Gastrocnemius medialis (tissue), 4 donors: ENCODE measurements around the gene NOTCH1. TPM values are rescaled to one million over a fixed set of nuclear protein-coding genes. Genes with fewer than 3 reads are reported as not detected.

Experiments
- ATAC-seq, 2 donors: fragments of 150-250 bp; one replicate each; pipeline ENCODE4 v1.9.1; 2016
- DNase-seq, 2 donors: peaks; one replicate each; pipeline ENCODE4 v3.0.0-alpha.2; 2019
- H3K27ac ChIP-seq, 4 donors: fragments of 200-600 bp; sonication (generic); 1 replicate in 1 of 4; 2 replicates in 3 of 4; pipeline ENCODE4 v1.5.1; 2016 to 2018; ENCODE audit warnings: mild to moderate bottlenecking in 2 of 4, moderate library complexity in 1 of 4
- H3K27me3 ChIP-seq, 3 donors: fragments of 200-600 bp; sonication (generic) in 2 of 3; 1 replicate in 1 of 3; 2 replicates in 2 of 3; pipeline versions ENCODE4 v1.5.1 to v1.6.0; 2016 to 2019; ENCODE audit warnings: mild to moderate bottlenecking in 1 of 3, moderate library complexity in 1 of 3
- H3K36me3 ChIP-seq, 2 donors: fragments of 200-600 bp; sonication (generic) in 1 of 2; one replicate each; pipeline ENCODE4 v1.5.1; 2017 to 2018
- H3K4me1 ChIP-seq, 2 donors: fragments of 200-600 bp; sonication (generic) in 1 of 2; one replicate each; pipeline ENCODE4 v1.5.1; 2016 to 2017; ENCODE audit warnings: mild to moderate bottlenecking in 2 of 2
- H3K4me3 ChIP-seq, 4 donors: fragments of 200-600 bp; sonication (generic) in 3 of 4; 1 replicate in 1 of 4; 2 replicates in 3 of 4; pipeline ENCODE4 v1.5.1; 2016 to 2019; ENCODE audit warnings: mild to moderate bottlenecking in 2 of 4
- H3K9me3 ChIP-seq, 3 donors: fragments of 200-600 bp; sonication (generic) in 2 of 3; 1 replicate in 1 of 3; 2 replicates in 2 of 3; pipeline ENCODE4 v1.5.1; 2016 to 2019
- POLR2A ChIP-seq, 2 donors: fragments of 450-650 bp; IDR thresholded peaks; one replicate each; pipeline ENCODE4 v1.6.1; 2017; ENCODE audit warnings: antibody characterized with exemption in 2 of 2, mild to moderate bottlenecking in 2 of 2, moderate library complexity in 2 of 2
- in situ Hi-C, 4 donors: fragments of 200-750 bp; cut with MboI; loops; one replicate each; pipeline versions ENCODE4 v1.15.0 to v1.8.0; 2017; ENCODE audit warnings: low sequenced_read_pairs in 4 of 4
- intact Hi-C: fragments of 100-400 bp; cut with DNase I; formaldehyde crosslinking; loops from one replicate; pipeline ENCODE4 v1.15.1; 2023; ENCODE audit warnings: low total_unique reads
- total RNA-seq, 4 donors: library from RNA; depleted of rRNA; stranded (reverse); fragments of >200 nt; gene quantifications; one replicate each; pipeline versions ENCODE4 v1.1.0 to v1.2.3, GENCODE V29; 2016
- TF ChIP-seq, protein P1 (sequence below), 5 experiments: fragments of 450-650 bp in 3 of 5; fragments of 200-600 bp in 2 of 5; sonication (generic) in 2 of 5; IDR thresholded peaks in 4 of 5; conservative IDR thresholded peaks in 1 of 5; 1 replicate in 4 of 5; 2 replicates in 1 of 5; pipeline ENCODE4 v1.5.1; 2016 to 2019; ENCODE audit warnings: antibody characterized with exemption in 5 of 5, mild to moderate bottlenecking in 3 of 5, moderate library complexity in 3 of 5

The NOTCH1 gene
- total RNA-seq, 4 donors from 2014 or later: 6.3 to 15.4 (median 8.2) TPM

DNA sequence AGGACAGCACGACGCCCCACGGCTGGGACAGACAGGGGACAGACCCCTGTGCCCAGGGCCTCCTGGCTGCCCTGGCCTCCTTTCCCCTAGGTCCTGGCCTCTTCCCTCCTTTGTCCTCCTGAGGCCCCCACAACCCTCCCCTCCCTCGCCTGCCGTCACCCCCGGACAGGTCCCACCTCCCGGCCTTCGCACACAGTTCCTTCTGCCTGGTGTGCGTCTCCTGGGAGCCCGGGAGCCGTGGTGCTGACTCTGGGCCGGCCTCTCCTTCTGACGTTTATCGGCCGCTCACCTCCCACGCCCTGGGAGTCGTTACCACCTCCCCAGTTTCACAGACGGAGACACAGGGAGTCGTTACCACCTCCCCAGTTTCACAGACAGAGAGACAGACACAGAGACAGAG is 25.1 kb upstream of the NOTCH1 start:
- Histone ChIP-seq H3K27ac (peak overlapping the region in 3 of 4 donors; percentile 10 to 54 (median 51)), H3K36me3 (no peaks in the 10 kb centered on the region), H3K4me1 (peaks cover 19% of the 10 kb centered on the region in 2 donors), H3K4me3 (no peak overlapping the region), H3K9me3 (no peaks in the 10 kb centered on the region), H3K27me3 (no peaks in the 10 kb centered on the region)
- TF ChIP-seq POLR2A (IDR thresholded peaks at IDR 0.05): no peak
- TF ChIP-seq, protein P1, sequence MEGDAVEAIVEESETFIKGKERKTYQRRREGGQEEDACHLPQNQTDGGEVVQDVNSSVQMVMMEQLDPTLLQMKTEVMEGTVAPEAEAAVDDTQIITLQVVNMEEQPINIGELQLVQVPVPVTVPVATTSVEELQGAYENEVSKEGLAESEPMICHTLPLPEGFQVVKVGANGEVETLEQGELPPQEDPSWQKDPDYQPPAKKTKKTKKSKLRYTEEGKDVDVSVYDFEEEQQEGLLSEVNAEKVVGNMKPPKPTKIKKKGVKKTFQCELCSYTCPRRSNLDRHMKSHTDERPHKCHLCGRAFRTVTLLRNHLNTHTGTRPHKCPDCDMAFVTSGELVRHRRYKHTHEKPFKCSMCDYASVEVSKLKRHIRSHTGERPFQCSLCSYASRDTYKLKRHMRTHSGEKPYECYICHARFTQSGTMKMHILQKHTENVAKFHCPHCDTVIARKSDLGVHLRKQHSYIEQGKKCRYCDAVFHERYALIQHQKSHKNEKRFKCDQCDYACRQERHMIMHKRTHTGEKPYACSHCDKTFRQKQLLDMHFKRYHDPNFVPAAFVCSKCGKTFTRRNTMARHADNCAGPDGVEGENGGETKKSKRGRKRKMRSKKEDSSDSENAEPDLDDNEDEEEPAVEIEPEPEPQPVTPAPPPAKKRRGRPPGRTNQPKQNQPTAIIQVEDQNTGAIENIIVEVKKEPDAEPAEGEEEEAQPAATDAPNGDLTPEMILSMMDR (IDR thresholded peaks at IDR 0.05 in 4 of 5, conservative IDR thresholded peaks at IDR 0.05 in 1 of 5): no peak
- DNase-seq (no peak), ATAC-seq (no peak)
- intact Hi-C loops (no loop called here), in situ Hi-C loops (no loop called here)

- H3K27me3 ChIP-seq: no peaks in the 10 kb centered on the region
- intact Hi-C loops (no loop called here), in situ Hi-C loops (no loop called here)
- H3K36me3 ChIP-seq: no peaks in the 10 kb centered on the region
- no peak for DNase-seq
- H3K9me3 ChIP-seq: no peaks in the 10 kb centered on the region
- no peak for ATAC-seq
- TF ChIP-seq POLR2A (IDR thresholded peaks at IDR 0.05): no peak
- TF ChIP-seq, protein P1 (IDR thresholded peaks at IDR 0.05 in 4 of 5, conservative IDR thresholded peaks at IDR 0.05 in 1 of 5): no peak
- no peak overlapping the region for H3K4me3 ChIP-seq
- peak overlapping the region in 2 of 4 donors; percentile 10 to 54 for H3K27ac ChIP-seq
- peaks cover 19% of the 10 kb centered on the region in 2 donors for H3K4me1 ChIP-seq
Measured at GRCh38 chr9:136570191-136570845, 24.5 kb upstream of the NOTCH1 start.

DNA sequence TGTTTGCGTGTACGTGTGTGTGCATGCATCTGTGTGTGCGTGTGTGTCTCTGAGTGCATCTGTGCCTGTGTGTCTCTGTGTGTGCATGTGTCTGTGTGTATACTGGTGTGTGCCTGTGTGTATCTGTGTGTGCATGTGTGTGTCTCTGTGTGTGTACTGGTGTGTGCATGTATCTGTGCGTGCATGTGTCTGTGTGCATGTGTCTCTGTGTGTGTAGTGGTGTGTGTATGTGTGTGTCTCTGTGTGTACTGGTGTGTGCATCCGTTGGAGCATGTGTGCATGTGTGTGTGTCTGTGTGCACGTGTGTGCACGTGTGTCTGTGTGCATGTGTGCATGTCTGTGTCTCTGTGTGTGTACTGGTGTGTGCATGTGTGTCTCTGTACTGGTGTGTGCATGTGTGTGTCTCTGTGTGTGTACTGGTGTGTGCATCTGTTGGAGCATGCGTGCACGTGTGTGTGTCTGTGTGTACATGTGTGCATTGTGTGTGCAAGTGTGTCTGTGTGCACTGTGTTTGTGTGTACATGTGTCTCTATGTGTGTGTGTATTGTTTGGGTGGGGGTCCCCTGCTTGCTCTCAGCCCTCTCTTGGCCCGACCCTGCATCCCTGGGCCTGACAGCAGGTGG is 23.8 kb upstream of the NOTCH1 start:
- no peak for DNase-seq
- intact Hi-C loops (no loop called here), in situ Hi-C loops (no loop called here)

GRCh38 chr9:136568288-136569081 is 22.6 kb upstream of the NOTCH1 start:
- Histone ChIP-seq H3K27ac (no peak overlapping the region), H3K4me1 (peaks cover 29 to 30% of the 10 kb centered on the region in 2 donors), H3K36me3 (no peaks in the 10 kb centered on the region), H3K27me3 (no peaks in the 10 kb centered on the region), H3K4me3 (no peak overlapping the region), H3K9me3 (no peaks in the 10 kb centered on the region)
- in situ Hi-C loops: no loop called here
- no peak for TF ChIP-seq POLR2A (IDR thresholded peaks at IDR 0.05)
- TF ChIP-seq, protein P1 (IDR thresholded peaks at IDR 0.05 in 4 of 5, conservative IDR thresholded peaks at IDR 0.05 in 1 of 5): no peak
- DNase-seq: no peak
- intact Hi-C loops: no loop called here
- no peak for ATAC-seq

More for the DNA sequence above, 23.8 kb upstream of the NOTCH1 start:
- Histone ChIP-seq H3K27ac (no peak overlapping the region), H3K9me3 (no peaks in the 10 kb centered on the region), H3K36me3 (no peaks in the 10 kb centered on the region), H3K27me3 (no peaks in the 10 kb centered on the region), H3K4me1 (peaks cover 23 to 26% of the 10 kb centered on the region in 2 donors), H3K4me3 (no peak overlapping the region)
- TF ChIP-seq, protein P1 (IDR thresholded peaks at IDR 0.05 in 4 of 5, conservative IDR thresholded peaks at IDR 0.05 in 1 of 5): no peak
- no peak for TF ChIP-seq POLR2A (IDR thresholded peaks at IDR 0.05)
- no peak for ATAC-seq
